Measurements from ENCODE around the gene LRRFIP1.
"Not testable (repeated sequence)": the region's sequence is repeated elsewhere in the genome, so short reads cannot be mapped to it uniquely, and the experiment has no call there.

Gene LRRFIP1

DNA sequence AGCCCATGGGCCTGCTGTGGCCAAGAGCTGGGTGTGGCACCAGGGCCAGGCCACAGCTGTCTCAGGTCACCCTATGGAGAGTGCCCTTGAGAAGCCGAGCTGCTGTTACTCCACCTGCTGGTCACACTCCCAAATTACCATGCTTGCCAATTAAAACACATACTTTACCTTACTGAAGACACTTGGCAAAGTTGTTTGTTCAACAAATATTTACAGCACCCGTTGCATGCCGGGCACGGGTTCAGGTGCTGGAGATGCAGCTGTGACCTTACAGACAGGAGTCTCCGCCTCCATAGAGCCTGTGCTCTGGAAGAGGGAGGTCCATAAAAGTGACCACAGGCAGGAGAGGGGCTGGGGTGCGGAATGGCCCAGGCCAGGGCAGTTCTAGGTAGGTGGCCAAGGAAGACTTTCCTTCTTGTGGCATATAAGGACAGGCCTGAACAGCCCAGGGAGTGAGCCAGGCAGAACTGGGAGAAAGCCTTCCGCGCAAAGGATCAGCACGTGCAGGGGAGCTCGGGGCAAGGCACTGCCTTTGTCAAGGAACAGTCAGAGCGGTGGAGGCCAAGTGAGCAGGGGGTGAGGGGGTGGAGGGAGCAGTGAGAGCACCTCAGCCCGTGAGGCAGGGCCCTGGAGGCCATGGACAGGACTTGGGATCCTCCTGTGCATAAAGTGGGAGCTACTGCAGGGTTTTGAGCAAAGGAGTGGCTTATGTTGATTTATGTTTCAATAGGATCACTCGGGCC is 147.6 kb downstream of the LRRFIP1 start:
- TF ChIP-seq POLR2A (IDR thresholded peaks at IDR 0.05; ENCODE audit: low read depth, low read length) = no peak
- TF ChIP-seq POLR2AphosphoS5 (IDR thresholded peaks at IDR 0.05; ENCODE audit: low read depth, low read length) = no peak
- no peak for TF ChIP-seq SPI1 (IDR thresholded peaks at IDR 0.05; ENCODE audit: low read depth, low read length)
- no peak for TF ChIP-seq PAX5 (IDR thresholded peaks at IDR 0.05; ENCODE audit: insufficient read depth, low read length, severe bottlenecking)
- TF ChIP-seq POU2F2 (IDR thresholded peaks at IDR 0.05; ENCODE audit: low read depth, low read length) = 0 out of 2 replicates have a peak, but pooled peaks have one; percentile 8
- TF ChIP-seq TAF1 (IDR thresholded peaks at IDR 0.05; ENCODE audit: low read depth, low read length) = no peak
- DNase-seq (ENCODE audit: insufficient read length, low spot score) = peak; percentile 48
- peak; percentile 95 for FAIRE-seq

DNA sequence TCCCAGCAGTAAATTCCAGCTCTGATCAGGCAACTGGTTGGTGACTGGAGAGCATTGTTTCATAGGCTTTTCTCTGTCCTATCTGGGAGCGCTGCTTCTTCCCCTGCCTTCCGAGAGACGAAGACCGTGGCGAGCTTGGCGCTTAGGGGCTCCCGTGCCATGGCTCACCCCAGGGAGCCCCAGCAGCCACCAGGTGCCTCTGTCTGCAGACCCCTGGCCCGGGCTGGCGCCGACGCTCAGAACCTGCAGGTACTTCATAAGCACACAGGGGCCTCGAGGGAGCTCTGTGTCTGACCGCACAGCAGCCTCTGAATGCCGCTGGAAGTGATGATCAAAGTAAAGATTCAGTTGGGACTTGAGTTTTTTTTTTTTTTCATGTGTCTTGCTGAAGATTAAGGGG is 152.1 kb downstream of the LRRFIP1 start:
- TF ChIP-seq TAF1 (IDR thresholded peaks at IDR 0.05; ENCODE audit: low read depth, low read length) = no peak
- no peak for TF ChIP-seq PAX5 (IDR thresholded peaks at IDR 0.05; ENCODE audit: insufficient read depth, low read length, severe bottlenecking)
- no peak for TF ChIP-seq POLR2AphosphoS5 (IDR thresholded peaks at IDR 0.05; ENCODE audit: low read depth, low read length)
- no peak for TF ChIP-seq POLR2A (IDR thresholded peaks at IDR 0.05; ENCODE audit: low read depth, low read length)
- no peak for TF ChIP-seq SPI1 (IDR thresholded peaks at IDR 0.05; ENCODE audit: low read depth, low read length)
- TF ChIP-seq POU2F2 (IDR thresholded peaks at IDR 0.05; ENCODE audit: low read depth, low read length) = no peak
- FAIRE-seq (no peak), DNase-seq (ENCODE audit: insufficient read length, low spot score) (no peak)

DNA sequence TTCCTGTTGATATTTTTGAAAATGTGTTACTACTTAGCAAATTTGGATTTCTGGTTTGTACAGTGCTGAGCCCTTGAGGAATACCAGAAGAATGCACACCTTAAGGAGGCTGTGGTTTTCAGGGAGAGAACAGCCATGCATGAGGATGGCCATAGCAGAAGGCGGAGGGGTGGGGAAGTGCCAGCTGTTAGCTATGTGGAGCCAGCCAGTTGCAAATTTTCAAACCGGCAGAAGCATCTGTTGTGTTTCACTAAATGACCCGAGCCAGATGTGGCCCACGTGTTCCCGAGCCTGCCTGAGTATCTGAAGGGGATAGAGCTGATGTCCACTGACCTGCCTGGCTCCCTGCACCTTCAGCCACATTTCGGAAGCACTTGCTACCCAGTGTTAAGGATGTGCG is 154.8 kb downstream of the LRRFIP1 start:
- TF ChIP-seq POU2F2 (IDR thresholded peaks at IDR 0.05; ENCODE audit: low read depth, low read length) (no peak), POLR2A (IDR thresholded peaks at IDR 0.05; ENCODE audit: low read depth, low read length) (no peak), POLR2AphosphoS5 (IDR thresholded peaks at IDR 0.05; ENCODE audit: low read depth, low read length) (no peak), SPI1 (IDR thresholded peaks at IDR 0.05; ENCODE audit: low read depth, low read length) (no peak), TAF1 (IDR thresholded peaks at IDR 0.05; ENCODE audit: low read depth, low read length) (no peak), PAX5 (IDR thresholded peaks at IDR 0.05; ENCODE audit: insufficient read depth, low read length, severe bottlenecking) (no peak)
- DNase-seq (ENCODE audit: insufficient read length, low spot score) (no peak), FAIRE-seq (no peak)

DNA sequence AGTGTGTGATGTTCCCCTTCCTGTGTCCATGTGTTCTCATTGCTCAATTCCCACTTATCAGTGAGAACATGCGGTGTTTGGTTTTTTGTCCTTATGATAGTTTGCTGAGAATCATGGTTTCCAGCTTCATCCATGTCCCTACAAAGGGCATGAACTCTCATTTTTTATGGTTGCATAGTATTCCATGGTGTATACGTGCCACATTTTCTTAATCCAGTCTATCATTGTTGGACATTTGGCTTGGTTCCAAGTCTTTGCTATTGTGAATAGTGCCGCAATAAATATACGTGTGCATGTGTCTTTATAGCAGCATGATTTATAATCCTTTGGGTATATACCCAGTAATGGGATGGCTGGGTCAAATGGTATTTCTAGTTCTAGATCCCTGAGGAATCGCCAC is 156.3 kb downstream of the LRRFIP1 start:
- DNase-seq (ENCODE audit: insufficient read length, low spot score); FAIRE-seq: not testable (repeated sequence)

DNA sequence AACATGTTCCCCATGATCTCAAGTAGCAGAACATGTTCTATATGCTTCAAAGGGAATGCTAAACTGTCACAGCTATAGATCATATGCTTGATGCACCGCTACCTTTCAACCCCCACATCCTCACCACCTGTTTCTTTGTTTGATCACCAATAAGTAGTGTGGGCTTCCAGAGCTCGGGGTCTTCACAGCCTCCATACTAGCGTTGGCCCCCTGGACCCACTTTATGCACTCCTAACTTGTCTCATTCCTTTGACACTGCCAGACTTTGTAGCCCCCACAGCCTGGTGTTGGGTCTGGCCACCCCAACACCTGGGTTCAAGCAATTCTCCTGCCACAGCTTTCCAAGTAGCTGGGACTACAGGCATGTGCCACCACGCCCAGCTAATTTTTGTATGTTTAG is 159.5 kb downstream of the LRRFIP1 start:
- TF ChIP-seq POLR2A (IDR thresholded peaks at IDR 0.05; ENCODE audit: low read depth, low read length) (no peak), PAX5 (IDR thresholded peaks at IDR 0.05; ENCODE audit: insufficient read depth, low read length, severe bottlenecking) (no peak), POU2F2 (IDR thresholded peaks at IDR 0.05; ENCODE audit: low read depth, low read length) (no peak), POLR2AphosphoS5 (IDR thresholded peaks at IDR 0.05; ENCODE audit: low read depth, low read length) (no peak), SPI1 (IDR thresholded peaks at IDR 0.05; ENCODE audit: low read depth, low read length) (no peak), TAF1 (IDR thresholded peaks at IDR 0.05; ENCODE audit: low read depth, low read length) (no peak)

DNA sequence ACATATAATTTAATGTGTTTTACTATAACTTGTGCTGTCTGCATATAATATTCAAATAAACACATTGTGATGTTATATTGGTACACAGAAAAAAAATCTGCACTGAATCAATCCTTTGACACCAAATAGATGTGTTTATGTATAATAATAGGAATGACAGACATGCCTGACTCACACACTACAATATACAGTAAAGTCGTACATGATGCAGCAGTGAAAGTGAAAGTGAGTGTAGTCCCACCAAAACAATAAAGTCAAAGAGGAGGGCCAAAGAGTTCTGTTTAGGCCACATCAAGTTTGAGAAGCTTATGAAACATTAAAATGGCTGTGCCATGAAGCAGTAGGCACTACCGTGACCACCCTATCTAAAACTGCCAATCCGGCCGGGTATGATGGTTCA is 163.0 kb downstream of the LRRFIP1 start:
- no peak for DNase-seq (ENCODE audit: insufficient read length, low spot score)
- no peak for FAIRE-seq
- no peak for TF ChIP-seq POLR2A (IDR thresholded peaks at IDR 0.05; ENCODE audit: low read depth, low read length)
- no peak for TF ChIP-seq POLR2AphosphoS5 (IDR thresholded peaks at IDR 0.05; ENCODE audit: low read depth, low read length)
- TF ChIP-seq SPI1 (IDR thresholded peaks at IDR 0.05; ENCODE audit: low read depth, low read length) = no peak
- no peak for TF ChIP-seq POU2F2 (IDR thresholded peaks at IDR 0.05; ENCODE audit: low read depth, low read length)
- TF ChIP-seq TAF1 (IDR thresholded peaks at IDR 0.05; ENCODE audit: low read depth, low read length) = no peak
- TF ChIP-seq PAX5 (IDR thresholded peaks at IDR 0.05; ENCODE audit: insufficient read depth, low read length, severe bottlenecking) = no peak

More for the DNA sequence above, 159.5 kb downstream of the LRRFIP1 start:
- no peak for DNase-seq (ENCODE audit: insufficient read length, low spot score)
- FAIRE-seq = no peak

DNA sequence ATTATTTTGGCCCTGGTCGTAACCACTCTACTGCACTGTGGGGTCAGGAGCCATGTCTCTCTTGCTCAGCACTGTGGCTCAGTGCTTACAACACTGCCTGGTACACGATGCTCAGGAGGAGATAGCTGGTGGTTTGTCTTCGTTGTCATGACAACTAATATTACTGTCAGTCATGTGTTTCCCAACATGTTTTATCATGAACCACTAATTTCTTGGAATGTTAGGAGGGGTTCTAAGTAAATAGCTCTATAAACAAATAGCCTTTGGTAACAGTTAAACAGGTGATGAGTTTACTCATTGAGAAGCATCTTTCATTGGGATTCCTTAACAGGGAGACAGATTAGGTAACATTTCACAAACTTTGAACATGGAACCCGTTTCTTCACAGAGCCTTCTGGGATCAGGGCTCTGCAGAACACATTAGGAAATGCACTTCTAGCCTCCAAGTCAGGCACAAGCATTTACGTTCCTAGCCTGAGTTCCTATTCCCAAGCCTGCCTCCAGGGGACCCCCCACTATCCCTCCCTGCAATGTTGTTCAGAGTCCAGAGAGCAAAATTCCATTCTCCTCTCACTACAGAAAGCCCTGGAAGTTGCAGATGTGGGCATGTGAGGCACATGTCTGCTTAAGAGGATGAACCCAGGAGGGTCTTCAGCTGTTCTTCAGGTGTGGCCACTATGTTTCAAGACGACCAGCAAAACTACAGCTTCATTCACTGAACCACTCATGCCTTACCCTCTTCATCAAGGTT is 164.8 kb downstream of the LRRFIP1 start:
- no peak for TF ChIP-seq POLR2A (IDR thresholded peaks at IDR 0.05; ENCODE audit: low read depth, low read length)
- no peak for TF ChIP-seq POU2F2 (IDR thresholded peaks at IDR 0.05; ENCODE audit: low read depth, low read length)
- TF ChIP-seq TAF1 (IDR thresholded peaks at IDR 0.05; ENCODE audit: low read depth, low read length) = no peak
- FAIRE-seq (peak; percentile 13), DNase-seq (ENCODE audit: insufficient read length, low spot score) (no peak)

DNA sequence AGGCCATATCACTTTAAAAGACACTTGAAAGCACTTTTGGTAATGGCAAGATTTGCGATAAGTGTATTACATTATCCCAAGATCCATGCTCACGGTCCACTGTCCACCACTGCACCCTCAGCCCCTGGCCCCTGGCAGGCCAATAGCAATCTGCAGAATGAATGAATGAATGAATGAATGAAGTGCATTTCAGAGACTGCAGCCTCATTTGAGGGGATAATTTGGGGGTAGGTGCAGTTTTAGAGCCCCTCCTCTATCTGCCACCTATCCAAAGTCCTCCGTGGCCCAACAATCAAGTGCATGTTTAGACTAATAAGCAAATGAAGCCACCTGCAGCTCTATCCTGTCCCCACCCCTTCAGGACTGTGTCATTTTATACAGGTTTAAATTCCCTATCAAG is 169.9 kb downstream of the LRRFIP1 start:
- no peak for DNase-seq (ENCODE audit: insufficient read length, low spot score)
- TF ChIP-seq TAF1 (IDR thresholded peaks at IDR 0.05; ENCODE audit: low read depth, low read length) (no peak), POU2F2 (IDR thresholded peaks at IDR 0.05; ENCODE audit: low read depth, low read length) (no peak), POLR2A (IDR thresholded peaks at IDR 0.05; ENCODE audit: low read depth, low read length) (no peak), PAX5 (IDR thresholded peaks at IDR 0.05; ENCODE audit: insufficient read depth, low read length, severe bottlenecking) (no peak), SPI1 (IDR thresholded peaks at IDR 0.05; ENCODE audit: low read depth, low read length) (no peak), POLR2AphosphoS5 (IDR thresholded peaks at IDR 0.05; ENCODE audit: low read depth, low read length) (no peak)
- no peak for FAIRE-seq

DNA sequence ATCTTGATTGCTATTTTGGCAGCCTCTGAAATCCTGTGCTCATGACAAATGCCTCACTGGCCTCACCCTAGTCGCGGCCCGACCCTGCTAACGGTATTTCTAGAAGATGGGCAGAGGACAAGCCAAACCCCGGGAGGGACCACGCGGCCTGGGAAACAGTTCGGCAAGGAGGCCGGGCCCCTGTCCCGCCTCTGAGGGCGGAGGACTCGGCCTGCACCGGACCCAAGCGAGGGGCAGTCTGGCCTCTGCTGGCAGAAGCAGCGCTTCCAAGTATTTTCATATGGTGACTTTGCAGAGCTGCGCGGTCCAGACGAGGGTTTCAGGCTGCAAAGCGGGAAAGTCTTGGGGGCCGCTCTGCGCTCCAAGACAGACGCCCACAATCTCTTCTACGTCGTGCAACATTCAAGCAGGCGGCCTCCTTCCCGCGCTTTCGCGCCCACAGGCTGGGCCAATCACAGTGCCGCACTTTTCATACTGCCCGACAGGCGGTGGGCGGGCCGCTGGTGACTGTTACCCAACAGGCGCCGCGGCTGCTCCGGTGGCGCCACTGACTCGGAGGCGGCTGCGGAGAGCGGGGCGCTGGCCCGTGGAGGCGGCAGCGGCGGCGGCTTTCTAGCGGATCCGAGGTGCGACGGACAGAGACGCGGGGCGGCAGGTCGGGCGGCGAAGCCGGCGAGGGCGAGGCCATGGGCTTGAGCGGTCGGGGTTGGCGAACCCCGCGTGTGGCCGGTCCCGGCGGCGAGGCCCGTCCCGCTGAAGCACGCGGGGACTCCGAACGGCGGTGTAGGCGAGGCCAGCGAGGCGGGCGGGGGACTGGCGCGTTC is 171.1 kb downstream of the LRRFIP1 start, which contains the start of gene RBM44:
TSS of gene RBM44 (plus strand) at position 544 of the 824 bp plus-strand sequence. CDS start 14,831 bp downstream, outside the sequence.
- no peak for FAIRE-seq
- no peak for DNase-seq (ENCODE audit: insufficient read length, low spot score)

More for the DNA sequence above, 171.1 kb downstream of the LRRFIP1 start, which contains the start of gene RBM44:
- TF ChIP-seq POU2F2 (IDR thresholded peaks at IDR 0.05; ENCODE audit: low read depth, low read length) (no peak), TAF1 (IDR thresholded peaks at IDR 0.05; ENCODE audit: low read depth, low read length) (no peak), POLR2A (IDR thresholded peaks at IDR 0.05; ENCODE audit: low read depth, low read length) (no peak), POLR2AphosphoS5 (IDR thresholded peaks at IDR 0.05; ENCODE audit: low read depth, low read length) (no peak), PAX5 (IDR thresholded peaks at IDR 0.05; ENCODE audit: insufficient read depth, low read length, severe bottlenecking) (no peak), SPI1 (IDR thresholded peaks at IDR 0.05; ENCODE audit: low read depth, low read length) (no peak)
